Sigmoid colon (tissue), 4 donors: ENCODE data around the gene TMEM156.

Experiments
- EP300 ChIP-seq, 4 donors: sonication (generic); formaldehyde crosslinking; IDR thresholded peaks; one replicate each; pipeline ENCODE4 v1.6.1; 2017; ENCODE audit warnings: antibody characterized with exemption in 4 of 4
- POLR2AphosphoS5 ChIP-seq, 4 donors: sonication (generic); formaldehyde crosslinking; IDR thresholded peaks; one replicate each; pipeline ENCODE4 v1.6.1; 2017; ENCODE audit warnings: antibody characterized with exemption in 4 of 4
- TF ChIP-seq, protein P1 (sequence below), 4 experiments: fragments of 450-650 bp in 3 of 4; fragments of 200-600 bp in 1 of 4; IDR thresholded peaks; one replicate each; pipeline ENCODE4 v1.5.1; 2016 to 2019; ENCODE audit warnings: antibody characterized with exemption in 4 of 4, mild to moderate bottlenecking in 3 of 4, moderate library complexity in 2 of 4

DNA sequence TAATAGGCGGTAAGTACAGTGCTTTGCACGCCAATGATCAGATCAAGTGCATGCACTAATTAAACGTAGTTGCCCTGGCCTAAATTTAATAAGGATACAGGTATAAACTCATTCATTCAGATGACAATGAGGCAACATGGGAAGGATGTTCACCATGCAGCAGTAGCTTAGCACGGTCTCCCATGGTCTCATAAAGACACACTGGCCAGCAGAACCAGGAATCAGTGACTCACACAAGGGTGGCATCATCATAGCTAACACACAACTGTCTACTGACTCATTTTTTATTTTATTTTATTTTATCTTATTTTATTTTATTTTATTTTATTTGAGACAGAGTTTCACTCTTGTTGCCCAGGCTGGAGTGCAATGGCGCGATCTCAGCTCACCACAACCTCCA lies 42.7 kb downstream of the TMEM156 start:
- TF ChIP-seq, protein P1, sequence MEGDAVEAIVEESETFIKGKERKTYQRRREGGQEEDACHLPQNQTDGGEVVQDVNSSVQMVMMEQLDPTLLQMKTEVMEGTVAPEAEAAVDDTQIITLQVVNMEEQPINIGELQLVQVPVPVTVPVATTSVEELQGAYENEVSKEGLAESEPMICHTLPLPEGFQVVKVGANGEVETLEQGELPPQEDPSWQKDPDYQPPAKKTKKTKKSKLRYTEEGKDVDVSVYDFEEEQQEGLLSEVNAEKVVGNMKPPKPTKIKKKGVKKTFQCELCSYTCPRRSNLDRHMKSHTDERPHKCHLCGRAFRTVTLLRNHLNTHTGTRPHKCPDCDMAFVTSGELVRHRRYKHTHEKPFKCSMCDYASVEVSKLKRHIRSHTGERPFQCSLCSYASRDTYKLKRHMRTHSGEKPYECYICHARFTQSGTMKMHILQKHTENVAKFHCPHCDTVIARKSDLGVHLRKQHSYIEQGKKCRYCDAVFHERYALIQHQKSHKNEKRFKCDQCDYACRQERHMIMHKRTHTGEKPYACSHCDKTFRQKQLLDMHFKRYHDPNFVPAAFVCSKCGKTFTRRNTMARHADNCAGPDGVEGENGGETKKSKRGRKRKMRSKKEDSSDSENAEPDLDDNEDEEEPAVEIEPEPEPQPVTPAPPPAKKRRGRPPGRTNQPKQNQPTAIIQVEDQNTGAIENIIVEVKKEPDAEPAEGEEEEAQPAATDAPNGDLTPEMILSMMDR (IDR thresholded peaks at IDR 0.05): no peak
- no peak for TF ChIP-seq POLR2AphosphoS5 (IDR thresholded peaks at IDR 0.05)
- TF ChIP-seq EP300 (IDR thresholded peaks at IDR 0.05): no peak
